ENCODE measurements around the gene RNASE11.
"Not testable (repeated sequence)": the region's sequence is repeated elsewhere in the genome, so short reads cannot be mapped to it uniquely, and the experiment has no call there.

The RNASE11 gene

DNA sequence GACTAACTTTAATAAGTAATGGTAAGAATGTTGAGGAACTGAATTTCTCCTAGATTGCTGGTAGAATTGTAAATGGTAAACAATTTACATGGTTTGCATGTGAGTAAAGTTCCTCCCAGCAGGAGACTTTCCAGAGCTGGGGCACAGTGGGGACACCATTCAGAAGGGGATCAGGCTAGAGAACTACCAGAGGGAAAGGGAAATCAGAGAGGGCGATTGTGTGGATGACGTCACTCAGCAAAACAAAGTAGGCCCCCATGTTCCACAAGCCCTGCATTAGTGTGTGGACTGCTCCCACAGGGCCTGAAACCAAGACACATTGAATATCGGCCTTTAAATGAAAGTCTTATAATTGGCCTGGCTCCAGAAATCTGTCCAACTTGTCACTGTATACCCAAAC lies 9.5 kb downstream of the RNASE11 start:
- DNase-seq, result no peak

DNA sequence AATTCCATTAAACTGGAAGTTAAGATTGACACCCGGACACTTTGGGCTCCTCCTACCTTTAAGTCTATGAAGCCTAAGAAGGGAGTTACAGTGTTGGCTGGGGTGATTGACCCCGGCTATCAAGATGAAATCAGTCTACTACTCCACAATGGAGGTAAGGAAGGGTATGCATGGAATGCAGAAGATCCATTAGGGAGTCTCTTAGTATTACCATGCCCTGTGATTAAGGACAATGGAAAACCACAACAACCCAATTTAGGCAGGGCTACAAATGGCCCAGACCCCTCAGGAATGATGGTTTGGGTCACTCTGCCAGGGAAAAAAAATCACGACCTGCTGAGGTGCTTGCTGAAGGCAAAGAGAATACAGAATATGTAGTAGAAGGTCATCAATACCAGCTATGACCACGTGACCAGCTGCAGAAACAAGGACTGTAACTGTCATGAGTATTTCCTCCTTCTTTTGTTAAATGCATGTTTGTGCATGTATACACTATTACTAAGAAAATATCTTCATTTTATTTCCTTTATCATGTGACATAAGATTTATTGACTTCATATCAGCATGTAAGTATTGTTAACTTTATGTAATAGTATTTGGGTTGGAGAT lies 15.3 kb downstream of the RNASE11 start:
- not testable (repeated sequence) for DNase-seq

DNA sequence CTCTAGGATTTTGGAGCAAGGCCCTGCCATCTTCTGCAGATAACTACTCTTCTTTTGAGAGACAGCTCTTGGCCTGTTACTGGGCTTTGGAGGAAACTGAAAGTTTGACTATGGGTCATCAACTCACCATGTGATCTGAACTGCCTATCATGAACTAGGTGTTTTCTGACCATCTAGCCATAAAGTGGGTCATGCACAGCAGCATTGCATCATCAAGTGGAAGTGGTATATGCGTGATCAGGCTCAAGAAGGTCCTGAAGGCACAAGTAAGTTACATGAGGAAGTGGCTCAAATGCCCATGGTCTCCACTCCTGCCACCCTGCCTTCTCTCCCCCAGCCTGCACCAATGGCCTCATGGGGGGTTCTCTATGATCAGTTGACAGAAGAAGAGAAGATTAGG lies 17.1 kb downstream of the RNASE11 start:
- not testable (repeated sequence) for DNase-seq

DNA sequence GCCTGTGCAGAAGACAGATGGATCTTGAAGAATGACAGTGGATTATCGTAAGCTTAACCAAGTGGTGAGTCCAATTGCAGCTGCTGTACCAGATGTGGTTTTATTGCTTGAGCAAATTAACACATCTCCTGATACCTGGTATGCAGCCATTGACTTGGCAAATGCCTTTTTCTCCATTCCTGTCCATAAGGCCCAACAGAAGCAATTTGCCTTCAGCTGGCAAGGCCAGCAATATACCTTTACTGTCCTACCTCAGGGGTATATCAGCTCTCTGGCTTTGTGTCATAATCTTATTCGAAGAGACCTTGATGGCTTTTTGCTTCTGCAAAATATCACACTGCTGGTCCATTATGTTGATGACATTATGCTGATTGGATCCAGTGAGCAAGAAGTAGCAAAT lies 17.9 kb downstream of the RNASE11 start:
- DNase-seq, result not testable (repeated sequence)

DNA sequence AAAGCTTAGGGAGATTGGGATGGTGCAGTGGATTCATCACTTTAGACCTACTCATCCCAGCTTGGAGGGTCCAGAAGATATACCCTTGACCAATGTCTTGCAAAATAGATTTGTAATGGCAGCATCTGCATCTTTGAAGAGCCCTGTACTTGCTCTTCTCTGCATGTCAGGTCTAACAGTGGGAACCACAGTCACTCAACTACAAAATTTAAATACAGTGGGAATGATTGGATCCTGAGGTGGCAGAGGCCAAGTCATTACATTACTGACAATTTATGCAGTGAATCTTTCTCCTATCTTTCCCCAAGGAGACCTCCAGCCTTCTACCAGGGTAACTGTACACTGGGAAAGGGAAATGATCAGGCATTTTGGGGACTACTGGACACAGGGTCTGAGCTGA lies 18.7 kb downstream of the RNASE11 start:
- no peak for DNase-seq

DNA sequence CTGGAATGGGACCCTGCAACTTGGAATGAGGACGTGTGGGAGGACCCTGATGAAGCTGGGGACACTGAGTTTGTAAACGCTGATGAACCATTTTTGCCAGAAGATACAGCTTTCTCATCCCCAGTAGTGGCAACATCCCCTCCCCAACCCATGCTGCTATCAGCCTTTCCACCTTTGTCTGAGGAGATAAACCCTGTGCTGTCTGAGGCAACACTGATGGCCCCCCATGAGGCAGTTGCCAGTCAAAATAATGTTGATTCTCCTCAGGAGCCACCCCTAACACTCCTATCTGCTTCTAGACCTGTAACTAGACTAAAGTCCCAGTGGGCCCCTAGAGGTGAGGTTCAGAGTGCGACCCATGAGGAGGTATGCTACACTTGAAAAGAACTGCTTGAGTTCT lies 19.4 kb downstream of the RNASE11 start:
- no peak for DNase-seq

DNA sequence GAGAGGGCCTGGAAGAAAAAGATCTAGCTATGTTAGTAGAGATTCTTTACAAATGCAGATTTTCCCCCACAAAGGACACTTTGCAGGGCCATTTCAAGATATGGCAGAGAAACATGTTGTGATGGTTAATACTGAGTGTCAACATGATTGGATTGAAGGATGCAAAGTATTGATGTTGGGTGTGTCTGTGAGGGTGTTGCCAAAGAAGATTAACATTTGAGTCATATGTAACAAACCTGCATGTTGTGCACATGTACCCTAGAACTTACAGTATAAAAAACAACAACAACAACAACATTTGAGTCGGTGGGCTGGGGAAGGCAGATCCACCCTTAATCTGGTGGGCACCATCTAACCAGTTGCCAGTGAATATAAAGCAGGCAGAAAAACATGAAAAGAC lies 20.6 kb downstream of the RNASE11 start:
- DNase-seq, result not testable (repeated sequence)

DNA sequence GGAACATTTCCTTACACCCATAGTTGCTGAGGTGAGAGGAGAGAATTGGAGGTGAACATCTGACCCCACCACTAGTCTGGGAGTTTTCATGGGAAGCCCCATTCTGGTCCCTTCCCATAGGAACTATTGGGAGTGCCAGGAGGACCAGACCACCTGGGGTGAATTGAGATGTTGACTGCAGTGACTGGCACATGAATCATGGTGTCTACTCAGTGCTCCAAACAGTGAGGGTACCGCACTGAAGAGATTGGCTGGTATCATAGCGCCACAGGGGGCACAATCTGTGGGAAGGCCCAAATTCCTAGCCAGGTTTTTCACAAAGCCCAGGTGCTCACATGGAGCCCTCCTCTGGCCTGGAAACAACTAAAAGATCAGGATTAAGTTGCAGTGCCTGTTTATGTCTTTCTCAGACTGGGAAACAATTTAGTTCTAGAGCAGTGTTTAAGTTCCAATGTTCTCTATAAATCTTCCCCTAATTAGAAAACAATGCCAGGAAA lies 23.3 kb downstream of the RNASE11 start:
- no peak for DNase-seq

DNA sequence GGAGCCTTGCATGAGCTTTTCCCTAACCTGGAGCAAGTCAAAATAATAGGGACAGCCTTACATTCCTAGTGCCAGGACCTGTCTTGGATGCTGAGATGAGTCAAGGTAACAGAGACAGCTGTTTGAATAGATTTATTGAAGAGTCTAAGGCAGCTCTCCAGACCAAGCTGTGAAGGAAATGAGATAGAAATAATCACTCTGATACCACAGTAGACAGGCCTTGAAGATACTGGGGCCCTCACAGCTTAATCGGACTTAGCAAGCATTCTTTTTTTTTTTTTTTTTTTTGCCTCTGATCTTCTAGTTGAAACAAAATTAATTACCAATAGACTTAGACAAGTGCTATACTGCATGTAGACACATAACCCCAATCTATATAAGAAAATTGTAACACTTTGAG lies 23.8 kb downstream of the RNASE11 start:
- DNase-seq, result no peak

DNA sequence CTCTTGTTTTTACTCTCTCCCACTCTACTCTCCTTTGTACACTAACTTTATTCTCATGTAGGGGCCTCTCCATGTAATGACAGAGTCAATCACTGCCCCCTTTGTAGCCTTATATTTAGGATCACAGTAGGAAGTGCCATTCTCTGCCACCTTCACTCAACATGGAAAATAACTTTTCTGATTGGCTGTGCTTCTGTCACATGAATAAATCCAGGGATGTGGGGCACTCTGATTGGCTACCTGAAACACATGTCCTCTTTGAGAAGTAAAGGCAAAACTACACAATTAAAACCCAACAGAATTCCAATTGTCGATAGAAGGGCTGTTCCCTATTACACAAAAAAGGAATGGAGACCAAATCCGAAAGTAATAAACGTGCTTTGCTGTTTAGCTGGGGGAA lies 26.8 kb downstream of the RNASE11 start, which contains the start of gene RNASE9:
Gene RNASE9, minus strand, starts transcription at position 87 of the 400 bp plus-strand sequence.
- DNase-seq, result no peak

DNA sequence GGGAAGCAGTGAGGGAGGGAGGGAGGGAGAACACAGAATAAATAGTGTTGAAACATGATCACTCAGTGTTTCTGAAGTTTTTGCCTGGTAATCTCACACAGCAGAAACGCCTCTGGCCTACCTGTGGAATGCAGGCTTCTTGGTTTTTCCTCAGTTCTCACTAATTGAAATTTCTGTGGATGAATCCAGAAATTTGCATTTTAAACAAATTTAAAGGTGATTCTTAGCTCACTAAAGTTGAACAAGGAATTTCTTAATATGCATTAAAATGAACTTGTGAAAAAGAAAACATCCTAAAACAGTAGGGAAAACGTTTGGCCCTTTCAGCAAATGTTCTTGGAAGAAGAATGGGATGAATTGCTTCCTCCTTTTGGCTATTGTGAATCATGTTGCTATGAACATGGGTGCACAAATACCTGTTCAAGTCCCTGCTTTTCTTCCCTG lies 28.3 kb downstream of the RNASE11 start:
- no peak for DNase-seq

DNA sequence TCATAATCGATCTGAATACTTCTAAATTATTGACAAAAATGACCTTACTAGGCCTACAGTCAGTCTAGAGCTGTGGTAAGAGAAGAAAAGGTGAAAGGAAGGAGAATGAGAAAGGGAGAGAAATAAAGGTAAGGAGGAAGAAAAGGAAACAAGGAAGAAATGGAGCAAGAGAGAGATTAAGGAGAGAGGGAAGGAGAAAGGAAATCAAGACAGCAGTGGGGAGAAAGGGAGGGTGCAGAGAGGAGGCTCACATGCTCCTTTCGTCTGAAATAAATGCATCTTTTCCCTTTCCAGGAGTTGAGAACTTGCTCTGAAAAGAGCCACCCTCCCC lies 30.6 kb downstream of the RNASE11 start:
- no peak for DNase-seq

DNA sequence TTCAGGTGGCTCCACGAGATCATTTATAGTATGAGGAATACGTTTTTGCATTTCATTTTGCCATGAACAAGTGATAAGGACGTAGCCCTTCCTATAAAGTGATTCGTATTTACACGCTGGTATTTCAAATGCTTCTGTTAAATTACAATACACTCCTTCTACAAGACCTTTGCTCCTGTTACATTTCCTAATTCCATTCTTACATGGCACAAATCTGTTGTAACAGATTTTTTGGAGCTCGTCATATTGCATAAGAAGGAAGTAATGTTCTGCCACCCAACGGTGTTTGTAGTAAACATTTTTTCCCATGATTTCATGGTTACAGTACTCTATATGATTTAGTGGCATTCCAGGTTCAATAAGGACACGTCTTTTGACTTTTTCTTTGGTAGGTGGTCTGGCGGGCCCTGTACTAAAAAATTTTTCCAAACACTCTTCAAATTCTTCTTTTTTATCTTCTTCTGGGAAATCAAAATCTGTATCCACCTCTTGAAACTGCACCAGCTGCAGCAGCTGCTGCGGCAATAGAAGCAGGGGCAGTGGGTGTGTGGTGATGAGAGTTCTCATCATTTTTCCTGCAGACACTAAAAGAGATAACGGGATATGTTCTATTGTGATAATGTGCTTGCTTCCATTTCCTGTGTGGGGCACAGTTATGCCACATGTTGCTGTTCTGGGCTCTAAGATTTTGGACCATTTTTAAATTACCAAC lies 31.1 kb downstream of the RNASE11 start:
- no peak for DNase-seq

DNA sequence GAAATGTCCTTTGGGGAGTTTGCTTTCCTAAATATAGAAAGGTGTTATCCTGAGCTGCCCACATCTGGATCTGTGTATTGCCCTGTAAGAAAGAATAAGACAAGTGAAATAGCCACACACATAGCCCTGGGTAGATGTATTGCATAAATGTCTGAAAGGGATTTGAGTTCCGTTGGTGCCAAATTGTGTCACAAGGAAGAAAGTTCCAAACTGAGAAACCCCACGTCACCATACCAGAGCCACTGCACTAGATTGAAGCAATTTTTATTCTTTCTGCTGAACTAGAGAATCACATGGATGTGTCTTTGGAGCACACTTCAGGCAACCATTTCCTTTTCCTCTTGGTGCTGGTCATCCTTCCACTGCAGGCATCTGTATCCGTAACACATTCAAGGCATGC lies 32.0 kb downstream of the RNASE11 start:
- DNase-seq, result no peak

DNA sequence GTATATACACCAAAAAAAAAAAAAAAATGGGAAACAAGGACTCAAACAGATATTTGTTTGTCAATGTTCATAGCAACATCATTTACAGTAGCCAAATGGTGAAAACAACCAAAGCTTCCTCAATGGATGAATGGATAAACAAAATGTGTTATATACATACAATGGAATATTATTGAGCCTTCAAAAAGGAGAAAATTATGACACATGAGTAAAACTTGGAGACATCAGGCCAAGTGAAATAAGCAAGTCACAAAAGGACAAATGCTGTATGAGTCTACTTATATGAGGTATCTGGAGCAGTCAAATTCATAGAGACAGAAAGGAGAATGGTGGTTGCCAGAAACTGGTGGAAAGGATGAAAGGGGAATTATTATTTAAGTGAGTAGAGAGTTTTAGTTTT lies 34.8 kb downstream of the RNASE11 start:
- DNase-seq, result no peak

DNA sequence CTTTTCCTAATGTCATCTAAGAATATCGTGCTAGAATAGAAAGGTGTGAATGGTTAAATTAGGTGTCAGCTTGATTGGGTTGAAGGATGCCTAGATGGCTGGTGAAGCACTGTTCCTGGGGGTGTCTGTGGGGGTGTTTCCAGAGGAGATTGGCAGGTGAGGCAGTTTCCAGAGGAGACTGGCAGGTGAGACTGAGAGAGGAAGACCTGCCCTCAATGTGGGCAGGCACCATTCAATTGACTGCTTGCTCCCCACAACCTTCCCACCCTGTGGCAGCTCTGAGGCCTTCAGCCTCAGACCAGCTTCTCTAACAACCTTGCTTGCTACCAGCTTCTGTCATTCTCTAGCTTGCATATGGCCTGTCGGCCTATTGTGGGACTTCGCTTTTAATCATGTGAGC lies 36.2 kb downstream of the RNASE11 start:
- DNase-seq, result no peak

DNA sequence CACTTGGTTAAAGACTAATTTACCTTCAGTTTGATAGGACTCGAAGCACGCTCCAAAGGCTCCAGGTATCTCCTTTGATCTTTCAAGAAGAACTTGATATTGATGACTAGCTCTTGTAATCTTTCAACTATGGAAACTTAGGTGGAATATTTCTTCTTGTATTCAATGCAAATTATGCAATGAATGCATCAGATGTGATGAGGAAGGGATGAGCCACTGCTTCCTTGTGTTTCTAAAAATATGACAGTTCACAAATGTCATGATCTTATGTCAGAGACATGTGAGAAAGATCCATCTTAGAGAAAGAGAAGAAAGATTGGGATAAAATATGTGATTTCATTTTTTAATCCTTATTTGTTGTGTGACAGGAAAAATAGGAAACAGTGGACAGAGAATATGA lies 36.9 kb downstream of the RNASE11 start:
- no peak for DNase-seq

DNA sequence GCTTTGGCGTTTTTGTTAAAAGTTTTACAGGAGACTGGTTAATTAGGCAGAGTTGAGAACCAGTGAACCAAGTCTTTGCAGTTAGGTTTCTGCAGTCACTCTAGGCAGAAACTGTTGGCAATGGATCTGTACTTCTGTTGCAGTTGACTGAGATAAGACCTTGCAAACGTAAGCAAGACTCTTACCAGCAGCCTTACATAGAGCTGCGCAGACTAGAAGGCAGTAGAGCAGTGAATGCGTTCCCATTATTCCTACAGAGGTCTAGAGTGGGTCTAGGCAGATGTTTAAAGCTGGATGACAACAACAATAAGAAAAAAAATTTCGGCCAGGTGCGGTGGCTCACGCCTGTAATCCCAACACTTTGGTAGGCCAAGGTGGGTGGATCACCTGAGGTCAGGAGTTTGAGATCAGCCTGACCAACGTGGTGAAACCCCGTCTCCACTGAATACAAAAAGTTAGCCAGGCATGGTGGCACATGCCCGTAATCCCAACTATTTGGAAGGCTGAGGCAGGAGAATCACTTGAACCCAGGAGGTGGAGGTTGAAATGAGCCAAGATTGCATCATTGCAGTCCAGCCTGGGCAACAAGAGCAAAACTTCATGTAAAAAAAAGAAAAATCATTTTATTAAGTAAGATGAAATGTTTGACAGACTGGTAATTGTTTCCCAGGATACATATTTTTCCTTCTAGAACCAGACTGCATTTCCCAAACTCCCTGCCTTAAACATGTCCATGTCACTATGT lies 39.2 kb downstream of the RNASE11 start:
- DNase-seq, result no peak

DNA sequence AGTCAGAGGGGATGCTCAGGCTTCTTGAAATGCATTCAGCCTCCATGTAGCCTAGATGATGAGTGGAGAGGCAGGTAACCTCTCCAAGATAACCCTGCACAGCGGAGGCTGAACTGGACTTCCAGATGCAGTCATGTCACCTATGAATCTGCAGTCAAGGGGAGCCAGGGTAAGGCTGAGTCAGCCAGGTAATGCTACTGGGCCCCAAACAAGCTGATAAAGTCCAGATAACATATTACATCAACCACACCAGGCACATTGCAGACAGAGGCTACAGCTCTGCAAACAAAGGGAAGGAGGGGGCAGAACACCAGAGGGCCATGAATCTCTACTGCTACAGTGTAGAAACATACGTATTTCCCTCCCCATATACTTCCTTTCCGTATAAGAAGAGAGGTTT lies 40.9 kb downstream of the RNASE11 start:
- DNase-seq, result no peak

DNA sequence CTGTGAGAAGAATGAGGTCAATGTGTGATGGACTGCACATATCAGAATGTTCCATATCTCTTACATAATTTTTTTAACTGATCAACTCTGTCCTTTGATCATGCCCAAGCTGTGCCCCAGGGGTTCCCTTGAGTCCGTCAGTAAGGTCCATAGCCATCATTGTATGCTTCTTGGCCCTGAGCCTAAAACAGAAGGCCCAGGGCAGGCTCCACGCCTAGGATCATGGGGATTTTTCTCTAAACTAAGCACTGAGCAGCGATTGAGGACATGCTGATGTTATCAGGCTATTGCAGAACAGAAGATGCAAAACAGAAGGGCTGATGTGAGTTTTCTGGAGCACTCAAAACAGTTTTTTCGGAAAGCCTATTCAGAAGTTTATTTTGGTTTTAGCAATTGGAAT lies 47.9 kb downstream of the RNASE11 start:
- no peak for DNase-seq
